ENCODE results near the gene NFE2L3.
"Not testable (repeated sequence)": the region's sequence is repeated elsewhere in the genome, so short reads cannot be mapped to it uniquely, and the experiment has no call there.

NFE2L3 gene

GRCh38 chr7:26169271-26169670 lies 17.3 kb downstream of the NFE2L3 start:
- no peak for DNase-seq

GRCh38 chr7:26170663-26171062 lies 18.7 kb downstream of the NFE2L3 start:
- no peak for DNase-seq

- DNase-seq, result no peak
Observed at GRCh38 chr7:26171601-26172000, 19.6 kb downstream of the NFE2L3 start.

DNA sequence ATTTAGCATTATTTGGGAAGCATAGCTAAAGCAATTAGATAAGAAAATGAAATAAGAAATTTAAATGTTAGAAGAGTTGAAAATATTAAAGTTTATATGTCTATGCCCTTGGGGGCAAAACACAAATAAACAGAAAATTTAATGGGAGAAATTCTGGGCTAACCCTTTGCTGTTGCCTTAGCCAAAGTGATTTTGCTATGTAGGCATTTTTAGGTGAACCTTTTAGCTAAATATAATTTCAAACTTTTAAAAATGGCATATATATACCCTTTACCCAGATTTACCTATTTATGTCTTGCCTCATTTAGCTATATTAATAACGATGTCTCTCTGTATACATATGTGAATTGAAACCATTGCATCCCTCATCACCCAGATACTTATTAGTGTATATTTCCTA lies 20.1 kb downstream of the NFE2L3 start:
- DNase-seq, result no peak

GRCh38 chr7:26175903-26176302 lies 23.9 kb downstream of the NFE2L3 start:
- DNase-seq, result not testable (repeated sequence)

- DNase-seq, result not testable (repeated sequence)
Observed at GRCh38 chr7:26176696-26177095, 24.7 kb downstream of the NFE2L3 start.

- DNase-seq, result not testable (repeated sequence)
Observed at GRCh38 chr7:26177269-26177668, 25.3 kb downstream of the NFE2L3 start.

GRCh38 chr7:26178272-26178960 lies 26.4 kb downstream of the NFE2L3 start:
- DNase-seq, result no peak

DNA sequence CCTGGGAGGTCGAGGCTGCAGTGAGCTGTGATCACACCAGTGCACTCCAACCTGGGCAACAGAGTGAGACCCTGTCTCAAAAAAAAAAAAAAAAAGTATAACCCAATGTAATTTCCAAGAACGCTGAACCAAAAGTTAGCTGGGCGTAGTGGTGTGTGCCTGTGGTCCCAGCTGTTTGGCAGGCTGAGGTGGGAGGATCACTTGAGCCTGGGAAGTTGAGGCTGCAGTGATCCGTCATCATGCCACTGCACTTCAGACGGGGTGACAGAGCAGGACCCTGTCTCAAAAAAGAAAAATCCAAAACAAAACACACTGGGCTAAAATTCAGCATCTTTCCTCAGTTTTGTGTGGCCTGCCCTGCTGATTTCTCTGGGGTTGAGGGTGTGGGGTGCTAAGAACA lies 27.4 kb downstream of the NFE2L3 start:
- no peak for DNase-seq

DNA sequence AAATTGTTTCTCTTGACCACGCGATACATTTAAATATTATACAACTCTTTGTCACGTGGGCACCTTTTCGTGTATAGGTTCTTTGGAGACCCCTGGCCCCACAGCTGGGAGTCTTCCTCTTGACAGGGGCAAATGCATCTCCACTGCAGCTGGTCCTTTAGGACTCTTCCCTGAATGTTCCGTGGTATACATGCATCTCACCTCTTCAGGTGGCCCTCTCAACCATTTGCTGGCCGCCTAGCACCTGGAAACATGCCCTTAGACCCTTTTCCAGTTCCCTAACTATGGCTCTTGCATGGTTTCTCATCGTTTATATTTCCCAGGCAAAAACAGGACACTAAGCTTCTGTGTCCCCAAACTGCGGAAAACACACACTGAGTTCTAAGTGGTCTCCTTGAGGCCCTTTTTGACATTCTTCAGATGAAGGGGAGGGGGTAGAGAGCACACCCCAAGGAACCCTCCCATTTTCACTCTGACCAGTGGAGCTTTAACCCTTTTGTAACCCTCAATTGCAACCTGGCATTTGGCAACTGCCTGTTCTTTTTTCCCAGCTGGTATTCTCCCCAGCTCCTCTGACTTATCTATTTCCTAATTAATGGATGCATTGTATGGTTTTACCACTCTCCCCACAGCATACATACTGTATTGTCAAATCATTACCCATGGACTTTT lies 28.0 kb downstream of the NFE2L3 start:
- no peak for DNase-seq

- no peak for DNase-seq
Observed at GRCh38 chr7:26180792-26181198, 28.8 kb downstream of the NFE2L3 start.

- DNase-seq, result no peak
Observed at GRCh38 chr7:26181474-26182227, 29.7 kb downstream of the NFE2L3 start.

DNA sequence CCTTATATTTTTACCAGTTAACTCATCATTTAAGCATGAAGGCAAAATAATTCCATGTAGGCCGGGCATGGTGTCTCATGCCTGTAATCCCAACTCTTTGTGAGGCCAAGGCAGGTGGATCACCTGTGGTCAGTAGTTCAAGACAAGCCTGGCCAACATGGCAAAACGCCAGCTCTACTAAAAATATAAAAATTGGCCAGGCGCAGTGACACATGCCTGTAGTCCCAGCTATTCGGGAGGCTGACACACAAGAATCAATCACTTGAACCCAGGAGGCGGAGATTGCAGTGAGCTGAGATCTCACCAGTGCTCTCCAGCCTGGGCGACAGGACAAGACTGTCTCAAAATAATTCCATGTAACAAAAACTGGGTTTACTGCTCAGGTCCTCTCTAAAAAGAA lies 30.3 kb downstream of the NFE2L3 start:
- DNase-seq, result no peak

DNA sequence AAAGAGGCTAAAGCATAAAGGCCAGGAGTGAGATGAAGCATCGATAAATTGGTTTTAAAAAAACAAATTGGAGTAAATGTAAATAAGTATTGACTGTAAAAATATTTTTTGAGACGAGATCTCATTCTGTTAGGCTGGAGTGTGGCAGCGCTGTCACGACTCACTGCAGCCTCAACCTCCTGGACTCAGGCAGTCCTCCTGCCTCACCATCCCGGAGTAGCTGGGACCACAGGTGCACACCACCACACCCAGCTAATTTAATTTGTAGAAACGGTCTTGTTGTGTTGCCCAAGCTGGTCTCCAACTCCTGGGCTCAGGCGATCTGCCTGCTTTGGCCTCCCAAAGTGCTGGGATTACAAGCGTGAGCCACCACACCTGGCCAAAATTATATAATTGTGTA lies 30.7 kb downstream of the NFE2L3 start:
- DNase-seq, result no peak

- no peak for DNase-seq
Observed at GRCh38 chr7:26183545-26184280, 31.7 kb downstream of the NFE2L3 start.

- DNase-seq, result not testable (repeated sequence)
Observed at GRCh38 chr7:26184281-26185101, 32.5 kb downstream of the NFE2L3 start.

- DNase-seq, result no peak
Observed at GRCh38 chr7:26185131-26185843, 33.3 kb downstream of the NFE2L3 start.

- no peak for DNase-seq
Observed at GRCh38 chr7:26185844-26186180, 33.8 kb downstream of the NFE2L3 start.

DNA sequence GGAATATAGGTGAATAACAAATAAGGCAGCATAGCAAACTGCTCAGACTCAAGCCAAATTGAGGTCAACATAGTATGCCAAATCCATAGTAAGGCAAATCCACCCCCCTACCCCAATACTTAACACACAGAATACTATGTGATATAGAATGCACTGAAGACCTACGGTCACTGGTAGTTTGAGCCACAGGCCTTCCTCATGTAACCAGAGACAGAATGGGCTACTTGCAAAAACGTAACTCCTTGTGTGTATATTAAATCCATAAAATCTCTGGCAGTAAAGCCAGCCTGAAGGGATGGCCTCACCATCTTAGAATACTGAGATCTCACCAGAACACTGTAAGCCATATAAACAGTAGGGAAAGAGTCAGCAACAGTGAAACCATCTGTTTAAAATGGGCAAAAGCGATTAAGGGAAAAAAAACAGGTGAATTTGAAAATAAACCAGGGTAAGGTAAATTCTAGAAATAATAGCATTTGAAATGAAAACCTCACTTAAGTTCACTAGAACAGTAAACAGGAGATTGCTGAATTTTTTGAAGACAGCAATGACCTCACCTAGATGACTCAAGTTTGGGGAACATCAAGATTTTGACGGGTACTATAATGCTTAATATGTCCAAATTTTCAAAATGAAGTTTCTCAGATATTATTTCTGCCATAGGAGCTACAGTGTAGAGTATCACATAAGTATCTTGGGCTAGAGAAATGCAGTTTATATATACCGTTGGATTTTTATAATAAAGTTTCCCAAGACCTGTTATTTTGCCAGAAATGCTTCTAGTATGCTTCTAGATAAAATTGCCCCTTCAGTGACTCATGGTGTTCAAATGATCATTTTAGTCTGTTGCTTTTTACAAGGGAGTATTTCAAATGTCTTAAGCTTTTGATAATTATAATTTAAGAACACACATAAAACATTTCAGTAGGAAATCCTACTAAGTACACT lies 34.6 kb downstream of the NFE2L3 start:
- no peak for DNase-seq

GRCh38 chr7:26187380-26188205 lies 35.6 kb downstream of the NFE2L3 start:
- no peak for DNase-seq
